Fibroblast of pulmonary artery (primary cell): ENCODE data around the gene DHRS1.
A peak's percentile ranks its signal among the peaks of the same experiment; 100 is the strongest.

Experiments used
- DNase-seq: peaks from one replicate; pipeline ENCODE4 v3.0.0-alpha.2; 2010; ENCODE audit warnings: low read depth
- H3K4me3 ChIP-seq: replicated peaks from 2 replicates; pipeline ENCODE4 v1.5.1; 2011; ENCODE audit warnings: low read depth, mild to moderate bottlenecking, control low read depth, low read length, moderate library complexity
- CTCF ChIP-seq: IDR thresholded peaks from 2 replicates; pipeline ENCODE4 v1.5.1; 2011; ENCODE audit warnings: mild to moderate bottlenecking, control low read depth, low read length, inconsistent platforms; ENCODE audit errors: missing control alignments

Gene DHRS1

DNA sequence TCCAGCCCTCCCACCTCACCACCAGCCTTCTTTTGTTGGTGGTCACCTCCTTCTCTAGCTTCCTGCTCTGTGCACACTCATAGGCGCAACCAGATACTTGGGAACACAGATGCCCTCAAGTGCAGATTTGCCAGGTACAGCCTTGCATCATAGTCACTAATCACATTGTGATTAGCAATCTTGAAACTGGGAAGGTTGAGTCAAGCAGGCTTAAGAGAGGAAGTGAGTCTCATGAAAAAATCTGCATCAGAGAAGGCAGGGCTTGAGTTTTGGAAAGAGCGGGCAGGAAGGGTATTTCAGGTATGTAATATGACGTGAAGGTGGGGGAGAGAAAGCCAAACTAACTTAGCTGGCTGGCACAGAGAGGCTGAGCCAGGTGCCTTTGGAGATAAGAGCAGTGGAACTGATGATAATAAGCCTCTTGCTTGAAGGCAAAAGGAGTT is 25.5 kb downstream of the DHRS1 start:
- H3K4me3 ChIP-seq = no peak overlapping the region
- no peak for TF ChIP-seq CTCF
- DNase-seq = no peak

GRCh38 chr14:24273422-24273998 is 26.1 kb downstream of the DHRS1 start:
- H3K4me3 ChIP-seq = no peak overlapping the region
- TF ChIP-seq CTCF = peak; percentile 17

DNA sequence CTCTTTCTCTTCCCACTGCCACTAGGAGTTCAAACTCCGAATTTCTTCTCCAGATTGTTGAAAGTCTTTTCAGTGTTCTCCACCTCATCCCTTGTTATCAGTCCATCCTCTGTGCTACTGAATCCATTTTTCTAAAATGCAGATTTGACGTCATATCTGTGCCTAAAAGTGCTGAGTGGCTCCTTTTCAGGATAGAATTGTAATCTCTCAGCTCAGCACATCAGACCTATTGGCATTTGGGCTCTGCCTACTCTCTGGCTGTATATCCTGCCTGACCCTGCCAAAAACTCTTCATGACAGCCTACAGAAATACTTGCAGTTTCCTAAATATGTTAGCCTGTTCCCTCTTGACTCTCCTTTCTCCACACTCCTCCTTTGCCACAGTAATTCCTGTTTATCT is 27.1 kb downstream of the DHRS1 start:
- H3K4me3 ChIP-seq = no peak overlapping the region
- no peak for DNase-seq
- no peak for TF ChIP-seq CTCF

More at GRCh38 chr14:24273422-24273998, 26.1 kb downstream of the DHRS1 start:
- no peak for DNase-seq

GRCh38 chr14:24271834-24272263 is 27.7 kb downstream of the DHRS1 start:
- peak overlapping the region; percentile 78 for H3K4me3 ChIP-seq
- TF ChIP-seq CTCF = no peak
- no peak for DNase-seq

DNA sequence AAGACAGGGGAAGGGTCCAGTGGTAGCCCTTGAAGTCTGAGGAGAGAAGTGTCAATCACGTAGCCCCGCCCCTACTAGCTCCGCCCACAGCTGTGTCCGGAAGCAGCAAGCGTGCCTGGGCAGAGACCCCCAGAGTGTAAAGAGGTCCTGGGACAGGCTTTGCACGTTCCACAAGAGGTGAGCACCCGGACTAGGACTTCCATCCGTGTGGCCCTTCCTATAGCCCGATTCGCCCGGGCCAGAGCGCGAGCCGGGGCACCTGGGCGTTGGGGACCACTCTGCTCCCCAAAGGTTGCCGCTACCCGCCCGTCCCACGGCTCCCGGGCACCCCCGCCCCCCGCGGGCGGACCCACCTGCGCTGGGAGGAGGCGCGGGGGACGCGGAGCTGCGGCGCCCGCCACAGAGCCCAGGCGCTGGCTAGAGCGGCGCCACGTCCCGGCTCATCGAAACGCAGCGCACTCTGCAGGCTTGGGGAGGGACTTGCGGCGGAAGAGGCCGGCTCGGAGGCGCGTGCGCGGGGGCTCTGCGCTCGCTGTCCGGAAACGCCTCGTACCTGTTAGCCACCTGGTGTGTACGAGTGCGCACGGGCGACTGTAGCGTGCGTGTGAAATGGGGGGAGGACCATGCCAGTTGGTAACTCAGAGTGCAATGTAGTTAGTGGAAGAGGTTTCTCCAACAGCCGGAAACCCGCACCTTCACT is 28.3 kb downstream of the DHRS1 start, which contains the start of gene RABGGTA:
TSS of gene RABGGTA (minus strand) at position 464 of the 700 bp plus-strand sequence. CDS start 482 bp downstream, outside the sequence.
- DNase-seq = peak; percentile 92
- TF ChIP-seq CTCF = peak; percentile 59
- peak within 1 kb of the TSS; percentile 78 for H3K4me3 ChIP-seq

DNA sequence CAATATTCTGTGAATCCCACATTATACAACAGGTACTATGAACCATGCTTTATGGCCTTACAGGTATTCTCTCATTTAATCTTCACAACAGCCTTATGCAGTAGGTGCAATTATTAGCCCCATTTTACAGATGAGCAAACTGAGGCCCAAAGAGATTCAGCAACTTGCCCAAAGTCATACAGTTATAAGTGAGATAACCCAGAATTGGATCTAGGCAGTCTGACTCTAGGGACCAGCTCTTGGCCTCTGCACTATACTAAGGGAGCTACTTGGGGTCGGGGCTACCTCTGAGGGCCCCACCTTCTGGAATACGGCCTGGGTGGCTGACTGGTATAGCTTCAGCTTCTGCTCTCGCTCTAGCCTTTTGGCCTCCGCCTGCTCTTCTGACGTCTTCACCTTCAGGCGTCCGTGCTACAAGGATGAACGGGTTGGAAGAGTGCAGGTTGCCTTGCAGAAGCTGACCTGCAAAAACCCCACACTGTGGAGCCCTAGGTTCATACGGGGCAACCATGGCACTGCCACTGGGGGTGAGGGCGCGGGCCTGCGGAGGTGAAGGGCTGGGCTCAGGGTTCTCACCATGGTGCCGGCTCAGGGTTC is 28.9 kb downstream of the DHRS1 start:
- no peak for TF ChIP-seq CTCF
- peak overlapping the region; percentile 78 for H3K4me3 ChIP-seq
- no peak for DNase-seq
